ENCODE measurements around the gene ZNF274. TPM values are rescaled to one million over a fixed set of nuclear protein-coding genes. Genes with fewer than 3 reads are reported as not detected.
A peak's percentile ranks its signal among the peaks of the same experiment; 100 is the strongest.

Gene ZNF274
- total RNA-seq, 1 experiment from 2014 or later, result 27.5 TPM

- no peak for TF ChIP-seq NFYB (CRISPR knock-in tag; conservative IDR thresholded peaks at IDR 0.05; ENCODE audit: low read depth)
- TF ChIP-seq E2F5 (CRISPR knock-in tag; IDR thresholded peaks at IDR 0.05), result no peak
- TF ChIP-seq ATF6 (CRISPR knock-in tag; IDR thresholded peaks at IDR 0.05), result no peak
- TF ChIP-seq E2F1 (CRISPR knock-in tag; IDR thresholded peaks at IDR 0.05), result peak; percentile 66; the same call in 1 of the 2 replicates
- TF ChIP-seq ARID4B (CRISPR knock-in tag; IDR thresholded peaks at IDR 0.05; ENCODE audit: borderline replicate concordance), result peak; percentile 74; the same call in 1 of the 2 replicates
- TF ChIP-seq RELA (CRISPR knock-in tag; IDR thresholded peaks at IDR 0.05; ENCODE audit: borderline replicate concordance), result 0 out of 2 replicates have a peak, but pooled peaks have one; percentile 39
- no peak for TF ChIP-seq TEAD4 (CRISPR knock-in tag; IDR thresholded peaks at IDR 0.05)
Observed at GRCh38 chr19:58150328-58150921, 32.4 kb upstream of the ZNF274 start, which contains the start of gene ZNF329 (continued).

- H3K27ac Mint-ChIP-seq, result no peak overlapping the region
- no peak for DNase-seq (ENCODE audit: low spot score)
- no peak for ATAC-seq
- H3K4me3 Mint-ChIP-seq, result peak overlapping the region; percentile 93
- peaks cover 15% of the 10 kb centered on the region for H3K9me3 Mint-ChIP-seq
- POLR2A ChIA-PET, result interaction anchor here (1.8 kb wide), 1 partner anchor 237 kb away, joined by 5 read pairs; the partner anchor contains the start of gene ZNF417
- peaks cover 21% of the 10 kb centered on the region for H3K27me3 Mint-ChIP-seq (ENCODE audit: low read depth)
- peaks cover 16% of the 10 kb centered on the region for H3K36me3 Mint-ChIP-seq
- H3K4me1 Mint-ChIP-seq, result peaks cover 16% of the 10 kb centered on the region
- CTCF ChIA-PET, result interaction anchor here (0.5 to 3.1 kb wide), 5 partner anchors 61 to 771 kb away, joined by 3 to 31 read pairs (median 3); no protein-coding TSS in a partner anchor
- TF ChIP-seq ZNF532 (CRISPR knock-in tag; IDR thresholded peaks at IDR 0.05; ENCODE audit: borderline replicate concordance) (no peak), SP1 (CRISPR knock-in tag; conservative IDR thresholded peaks at IDR 0.05) (no peak), USF1 (CRISPR knock-in tag; IDR thresholded peaks at IDR 0.05) (no peak), MAX (CRISPR knock-in tag; IDR thresholded peaks at IDR 0.05) (no peak), ZNF317 (CRISPR knock-in tag; IDR thresholded peaks at IDR 0.05; ENCODE audit: borderline replicate concordance, low read depth) (no peak), GABPB1 (CRISPR knock-in tag; IDR thresholded peaks at IDR 0.05) (no peak), PRDM15 (CRISPR knock-in tag; IDR thresholded peaks at IDR 0.05) (no peak), ZNF232 (CRISPR knock-in tag; IDR thresholded peaks at IDR 0.05) (no peak), PRRX2 (CRISPR knock-in tag; IDR thresholded peaks at IDR 0.05) (no peak)
Observed at GRCh38 chr19:58153386-58153785, 29.5 kb upstream of the ZNF274 start.
